HepG2 (cell line): Measurements from ENCODE around the gene PPIG. TPM values are rescaled to one million over a fixed set of nuclear protein-coding genes. Genes with fewer than 3 reads are reported as not detected.

Experiments used
- FOSL1 ChIP-seq: sonication (generic); formaldehyde crosslinking; IDR thresholded peaks from 2 replicates; pipeline ENCODE4 v1.9.0; 2021; ENCODE audit warnings: missing genetic modification reagents, borderline replicate concordance
- PRDM10 ChIP-seq: sonication (generic); formaldehyde crosslinking; IDR thresholded peaks from 2 replicates; pipeline ENCODE4 v1.4.0; 2020; ENCODE audit warnings: low read depth, missing genetic modification reagents
- RFX1 ChIP-seq: fragments of 450-650 bp; IDR thresholded peaks from 2 replicates; pipeline ENCODE4 v1.6.1; 2017
- SOX5 ChIP-seq: IDR thresholded peaks from 2 replicates; pipeline ENCODE4 v1.6.1; 2016; ENCODE audit warnings: borderline replicate concordance
- TARDBP ChIP-seq: sonication (generic); formaldehyde crosslinking; IDR thresholded peaks from 2 replicates; pipeline ENCODE4 v1.8.0; 2022; ENCODE audit warnings: mild to moderate bottlenecking, missing genetic modification reagents
- TCF12 ChIP-seq, 2 experiments: fragments of 450-650 bp in 1 of 2; sonication (generic) in 1 of 2; formaldehyde crosslinking in 1 of 2; IDR thresholded peaks; 2 replicates each; pipeline versions ENCODE4 v1.6.1 to v1.8.0; 2017 to 2022; ENCODE audit warnings: antibody characterized with exemption in 1 of 2, mild to moderate bottlenecking in 1 of 2, missing genetic modification reagents in 1 of 2, moderate library complexity in 1 of 2
- TP53 ChIP-seq: sonication (generic); formaldehyde crosslinking; conservative IDR thresholded peaks from 2 replicates; pipeline ENCODE4 v1.4.0; 2020; ENCODE audit warnings: missing genetic modification reagents
- ZBTB21 ChIP-seq: sonication (generic); formaldehyde crosslinking; IDR thresholded peaks from 2 replicates; pipeline ENCODE4 v1.4.0; 2020; ENCODE audit warnings: missing genetic modification reagents
- ZBTB34 ChIP-seq: sonication (generic); formaldehyde crosslinking; IDR thresholded peaks from 2 replicates; pipeline ENCODE4 v1.8.0; 2022; ENCODE audit warnings: mild to moderate bottlenecking, missing genetic modification reagents
- ZNF142 ChIP-seq: sonication (generic); formaldehyde crosslinking; IDR thresholded peaks from 2 replicates; pipeline ENCODE4 v1.4.0; 2020; ENCODE audit warnings: missing genetic modification reagents
- ZNF772 ChIP-seq: sonication (generic); formaldehyde crosslinking; IDR thresholded peaks from 2 replicates; pipeline ENCODE4 v1.5.0; 2020; ENCODE audit warnings: mild to moderate bottlenecking, missing genetic modification reagents
- ZUFSP ChIP-seq: sonication (generic); formaldehyde crosslinking; IDR thresholded peaks from 2 replicates; pipeline ENCODE4 v1.9.0; 2021; ENCODE audit warnings: missing genetic modification reagents, mild to moderate bottlenecking, borderline replicate concordance
- polyA plus RNA-seq, 8 experiments: library from polyadenylated mRNA; depleted of rRNA in 3 of 8; stranded (reverse) in 7 of 8; unstranded in 1 of 8; fragments of >200 nt; fragmentation: Illumina TruSeq in 4 of 8; extraction: Trizol in 4 of 8; gene quantifications; 2 replicates each; pipeline versions ENCODE4 v1.2.1 to v1.2.3, GENCODE V29; 2011 to 2016; ENCODE audit warnings: low read depth in 4 of 8, missing spikeins in 1 of 8, mixed read lengths in 1 of 8; ENCODE audit not compliant: insufficient read depth in 1 of 8
- total RNA-seq, 5 experiments: library from RNA; depleted of rRNA; stranded (reverse); fragments of >200 nt; fragmentation: Illumina TruSeq; extraction: Trizol; gene quantifications; 2 replicates each; pipeline ENCODE4 v1.2.3, GENCODE V29; 2016; ENCODE audit warnings: low read depth in 1 of 5

PPIG gene
- total and polyA plus RNA-seq, 2 of the 13 experiments (the other 11 are each of a cell fraction or from before 2014, with no cell fraction given): 31.3 to 81.0 TPM

GRCh38 chr2:169683425-169684134 is 99.4 kb downstream of the PPIG start (continued):
- no peak; the same call in 1 of the 2 replicates for TF ChIP-seq ZNF142 (CRISPR knock-in tag)
- peak; percentile 74; the same call in 1 of the 2 replicates for TF ChIP-seq ZNF772 (CRISPR knock-in tag)
- no peak for TF ChIP-seq TCF12 (IDR thresholded peaks at IDR 0.05)
- TF ChIP-seq TCF12 (CRISPR knock-in tag; IDR thresholded peaks at IDR 0.05): no peak; the same call in 1 of the 2 replicates
- TF ChIP-seq TP53 (CRISPR knock-in tag): no peak
- TF ChIP-seq TARDBP (CRISPR knock-in tag): peak; percentile 90
- peak; percentile 78 for TF ChIP-seq SOX5
- no peak; the same call in 1 of the 2 replicates for TF ChIP-seq ZBTB21 (CRISPR knock-in tag)
- TF ChIP-seq FOSL1 (CRISPR knock-in tag): no peak
- TF ChIP-seq ZUFSP (CRISPR knock-in tag): no peak
- peak; percentile 46; the same call in 1 of the 2 replicates for TF ChIP-seq ZBTB34 (CRISPR knock-in tag)
- TF ChIP-seq RFX1: no peak
- TF ChIP-seq PRDM10: no peak; the same call in 1 of the 2 replicates
